RWPE2 (cell line): ENCODE measurements around the gene FAR2.

Source experiments
- ATAC-seq: fragments of 200-7000 bp; cut with Tn5 transposase; 3 replicates; pipeline ENCODE4 v1.9.1; 2021; ENCODE audit warnings: low read depth
- DNase-seq: peaks from one replicate; pipeline ENCODE4 v3.0.0-alpha.2; 2020; ENCODE audit warnings: low spot score
- H3K27ac ChIP-seq: fragments of 450-650 bp; 2 replicates; pipeline ENCODE4 v1.5.1; 2017; ENCODE audit warnings: mild to moderate bottlenecking; ENCODE audit not compliant: poor library complexity, severe bottlenecking
- H3K27me3 ChIP-seq: fragments of 250-450 bp; sonication (Bioruptor Pico); 2 replicates; pipeline ENCODE4 v1.5.1; 2021; ENCODE audit warnings: mild to moderate bottlenecking, moderate library complexity; ENCODE audit not compliant: insufficient read depth, poor library complexity, severe bottlenecking
- H3K36me3 ChIP-seq: fragments of 250-450 bp; sonication (Bioruptor Pico); 2 replicates; pipeline ENCODE4 v1.5.1; 2020; ENCODE audit warnings: low read depth, mild to moderate bottlenecking, moderate library complexity
- H3K4me1 ChIP-seq: fragments of 250-450 bp; sonication (Bioruptor Pico); 2 replicates; pipeline ENCODE4 v1.5.1; 2021; ENCODE audit warnings: mild to moderate bottlenecking, moderate library complexity; ENCODE audit not compliant: insufficient read depth, poor library complexity, severe bottlenecking
- H3K4me3 ChIP-seq: fragments of 250-450 bp; sonication (Bioruptor Pico); 2 replicates; pipeline ENCODE4 v1.5.1; 2021; ENCODE audit warnings: mild to moderate bottlenecking, moderate library complexity; ENCODE audit not compliant: severe bottlenecking
- H3K9me3 ChIP-seq: fragments of 250-450 bp; sonication (Bioruptor Pico); 2 replicates; pipeline ENCODE4 v1.5.1; 2021; ENCODE audit warnings: mild to moderate bottlenecking, moderate library complexity; ENCODE audit not compliant: severe bottlenecking
- TF ChIP-seq, protein P1 (sequence below): fragments of 450-650 bp; IDR thresholded peaks from one replicate; pipeline ENCODE4 v1.5.1; 2017; ENCODE audit warnings: mild to moderate bottlenecking, moderate library complexity; ENCODE audit not compliant: poor library complexity, severe bottlenecking

FAR2 gene

GRCh38 chr12:29223956-29224543 lies 75.0 kb downstream of the FAR2 start:
- no peaks in the 10 kb centered on the region for H3K4me1 ChIP-seq
- H3K27ac ChIP-seq = no peak overlapping the region
- TF ChIP-seq, protein P1, sequence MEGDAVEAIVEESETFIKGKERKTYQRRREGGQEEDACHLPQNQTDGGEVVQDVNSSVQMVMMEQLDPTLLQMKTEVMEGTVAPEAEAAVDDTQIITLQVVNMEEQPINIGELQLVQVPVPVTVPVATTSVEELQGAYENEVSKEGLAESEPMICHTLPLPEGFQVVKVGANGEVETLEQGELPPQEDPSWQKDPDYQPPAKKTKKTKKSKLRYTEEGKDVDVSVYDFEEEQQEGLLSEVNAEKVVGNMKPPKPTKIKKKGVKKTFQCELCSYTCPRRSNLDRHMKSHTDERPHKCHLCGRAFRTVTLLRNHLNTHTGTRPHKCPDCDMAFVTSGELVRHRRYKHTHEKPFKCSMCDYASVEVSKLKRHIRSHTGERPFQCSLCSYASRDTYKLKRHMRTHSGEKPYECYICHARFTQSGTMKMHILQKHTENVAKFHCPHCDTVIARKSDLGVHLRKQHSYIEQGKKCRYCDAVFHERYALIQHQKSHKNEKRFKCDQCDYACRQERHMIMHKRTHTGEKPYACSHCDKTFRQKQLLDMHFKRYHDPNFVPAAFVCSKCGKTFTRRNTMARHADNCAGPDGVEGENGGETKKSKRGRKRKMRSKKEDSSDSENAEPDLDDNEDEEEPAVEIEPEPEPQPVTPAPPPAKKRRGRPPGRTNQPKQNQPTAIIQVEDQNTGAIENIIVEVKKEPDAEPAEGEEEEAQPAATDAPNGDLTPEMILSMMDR = no peak
- H3K9me3 ChIP-seq = no peaks in the 10 kb centered on the region
- ATAC-seq (no peak), DNase-seq (no peak)
- no peaks in the 10 kb centered on the region for H3K36me3 ChIP-seq
- H3K4me3 ChIP-seq = no peak overlapping the region
- H3K27me3 ChIP-seq = no peaks in the 10 kb centered on the region

- ATAC-seq (no peak), DNase-seq (no peak)
- H3K27ac ChIP-seq = no peak overlapping the region
- H3K36me3 ChIP-seq = no peaks in the 10 kb centered on the region
- TF ChIP-seq, protein P1 = no peak
- H3K27me3 ChIP-seq = no peaks in the 10 kb centered on the region
- H3K4me1 ChIP-seq = no peaks in the 10 kb centered on the region
- no peaks in the 10 kb centered on the region for H3K9me3 ChIP-seq
- H3K4me3 ChIP-seq = no peak overlapping the region
These were observed 75.5 kb downstream of the FAR2 start for GRCh38 chr12:29224572-29224971.

DNA sequence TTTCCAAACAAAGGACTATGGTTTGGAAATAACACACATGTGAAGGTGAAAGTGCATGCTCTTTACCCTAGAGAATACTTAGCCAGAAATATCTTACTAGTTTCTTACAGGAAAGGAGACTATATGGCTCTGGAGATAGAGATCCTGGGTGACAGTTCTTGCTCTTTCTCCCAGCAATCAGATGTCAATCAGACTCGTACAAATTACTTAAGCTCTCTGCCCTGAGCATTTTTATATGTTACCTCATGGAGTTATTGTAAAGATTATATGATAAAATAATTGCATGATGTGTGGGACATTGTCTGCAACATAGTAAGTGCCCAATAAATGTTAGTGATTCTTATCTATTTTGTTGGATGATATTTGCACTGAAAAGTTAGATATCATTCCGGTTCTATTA lies 76.8 kb downstream of the FAR2 start:
- DNase-seq = no peak
- ATAC-seq = no peak
- Histone ChIP-seq H3K9me3 (no peaks in the 10 kb centered on the region), H3K36me3 (no peaks in the 10 kb centered on the region), H3K4me1 (no peaks in the 10 kb centered on the region), H3K4me3 (no peak overlapping the region), H3K27me3 (no peaks in the 10 kb centered on the region), H3K27ac (no peak overlapping the region)
- TF ChIP-seq, protein P1 = no peak

DNA sequence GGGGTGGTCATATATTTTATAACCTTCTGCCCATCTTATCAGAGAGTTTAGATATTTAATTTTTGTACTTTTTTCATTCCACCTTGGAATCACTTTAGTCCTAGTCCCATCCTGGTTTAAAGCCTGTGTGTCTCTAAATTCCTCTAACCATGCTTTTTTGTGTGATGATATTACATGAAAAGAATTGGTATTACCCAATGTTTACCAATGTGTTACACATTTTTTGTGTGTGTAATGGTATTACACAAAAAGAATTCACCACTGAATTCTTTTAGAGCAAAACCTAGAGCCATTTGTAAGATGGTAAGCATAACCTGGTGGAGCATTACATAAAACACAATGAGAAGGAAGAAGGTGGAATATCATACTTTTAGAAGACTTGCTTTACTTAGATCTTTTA lies 77.5 kb downstream of the FAR2 start:
- Histone ChIP-seq H3K9me3 (no peaks in the 10 kb centered on the region), H3K27ac (no peak overlapping the region), H3K4me1 (no peaks in the 10 kb centered on the region), H3K4me3 (no peak overlapping the region), H3K27me3 (no peaks in the 10 kb centered on the region), H3K36me3 (no peaks in the 10 kb centered on the region)
- TF ChIP-seq, protein P1 = no peak
- DNase-seq = no peak
- no peak for ATAC-seq

DNA sequence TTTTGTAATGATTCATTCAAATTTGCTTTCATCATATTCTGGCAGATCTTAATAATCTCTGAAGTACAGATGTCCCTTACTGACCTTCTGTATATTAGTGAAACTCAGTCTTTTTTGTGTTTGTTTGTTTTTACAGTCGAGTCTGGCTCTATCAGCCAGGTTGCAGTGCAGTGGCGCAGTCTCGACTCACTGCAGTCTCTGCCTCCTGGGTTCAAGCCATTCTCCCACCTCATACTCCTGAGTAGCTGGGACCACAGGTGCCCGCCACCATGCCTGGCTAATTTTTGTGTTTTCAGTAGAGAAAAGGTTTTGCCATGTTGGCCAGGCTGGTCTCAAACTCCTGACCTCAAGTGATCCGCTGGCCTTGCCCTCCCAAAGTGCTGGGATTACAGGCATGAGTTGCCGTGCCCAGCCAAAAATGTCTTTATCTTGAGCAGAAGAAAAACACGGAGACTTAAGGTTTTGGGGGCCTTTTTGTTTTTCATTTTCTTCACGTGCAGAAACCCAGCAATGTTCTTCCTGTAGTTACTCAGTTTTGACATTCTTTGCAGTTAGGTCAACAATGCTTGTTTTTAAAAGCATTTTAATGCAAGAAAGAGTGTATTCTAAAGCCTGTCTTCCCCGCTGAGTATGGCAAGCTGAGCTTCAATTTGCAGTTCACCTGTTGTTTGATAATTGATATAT lies 79.5 kb downstream of the FAR2 start:
- ATAC-seq = no peak
- no peaks in the 10 kb centered on the region for H3K36me3 ChIP-seq
- TF ChIP-seq, protein P1 = no peak
- no peak overlapping the region for H3K4me3 ChIP-seq
- DNase-seq = no peak
- H3K27me3 ChIP-seq = no peaks in the 10 kb centered on the region
- H3K4me1 ChIP-seq = no peaks in the 10 kb centered on the region
- H3K9me3 ChIP-seq = no peaks in the 10 kb centered on the region
- H3K27ac ChIP-seq = no peak overlapping the region
